ENCODE measurements around the gene DRG2. TPM values are rescaled to one million over a fixed set of nuclear protein-coding genes. Genes with fewer than 3 reads are reported as not detected.

DRG2 gene
- total RNA-seq, 1 experiment from 2014 or later = 47.9 TPM

- H3K36me3 ChIP-seq (ENCODE audit: control insufficient read depth, insufficient read depth, low read length) = no peaks in the 10 kb centered on the region
- intact Hi-C loops (cut with micrococcal nuclease; ENCODE audit: unreplicated experiment) = no loop called here
- H3K4me3 Mint-ChIP-seq (ENCODE audit: unreplicated experiment) = no peak overlapping the region
Measured at GRCh38 chr17:18111330-18111971, 23.7 kb downstream of the DRG2 start.

DNA sequence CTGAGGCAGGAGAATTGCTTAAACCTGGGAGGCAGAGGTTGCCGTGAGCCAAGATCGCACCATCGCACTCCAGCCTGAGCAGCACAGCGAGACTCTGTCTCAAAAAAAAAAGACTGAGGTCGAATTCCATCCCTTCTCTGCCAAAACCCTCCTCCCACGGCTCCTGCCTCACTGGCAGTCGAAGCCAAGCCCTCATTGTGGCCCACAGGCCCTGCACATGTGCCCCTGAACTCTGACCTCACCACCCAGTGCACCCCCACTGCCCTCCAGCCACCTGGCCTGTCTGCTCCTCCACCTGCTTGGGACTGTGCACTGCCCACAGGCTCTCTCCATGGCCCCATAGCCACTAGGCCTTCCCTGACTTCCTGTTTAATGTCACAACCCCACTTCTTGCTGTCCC lies 27.8 kb downstream of the DRG2 start:
- BruUV-seq (replicated peaks) = no TSS peak
- ChIA-PET CTCF (no interaction called here), POLR2A (no interaction called here)
- Mint-ChIP-seq H3K27ac (ENCODE audit: unreplicated experiment) (no peak overlapping the region), H3K36me3 (ENCODE audit: insufficient read depth, unreplicated experiment) (peaks cover 1% of the 10 kb centered on the region), H3K9me3 (ENCODE audit: unreplicated experiment) (no peaks in the 10 kb centered on the region), H3K4me3 (ENCODE audit: unreplicated experiment) (no peak overlapping the region), H3K27me3 (ENCODE audit: insufficient read depth, unreplicated experiment) (no peaks in the 10 kb centered on the region), H3K4me1 (ENCODE audit: low read depth, unreplicated experiment) (no peaks in the 10 kb centered on the region)
- Histone ChIP-seq H3K4me1 (no peaks in the 10 kb centered on the region), H3K27me3 (replicated peaks; ENCODE audit: control insufficient read depth, insufficient read depth, low read length) (no peaks in the 10 kb centered on the region), H3K36me3 (ENCODE audit: control insufficient read depth, insufficient read depth, low read length) (no peaks in the 10 kb centered on the region), H3K4me3 (ENCODE audit: low read depth, low read length) (no peak overlapping the region), H3K9me3 (peaks cover 9% of the 10 kb centered on the region; the same call in 1 of the 2 replicates)
- intact Hi-C loops (cut with micrococcal nuclease; ENCODE audit: unreplicated experiment) = no loop called here
- TF ChIP-seq CTCF (IDR thresholded peaks at IDR 0.05; ENCODE audit: insufficient read depth in 1 of 2, low read depth in 1 of 2, low read length in 1 of 2, severe bottlenecking in 1 of 2, unreplicated experiment in 1 of 2) = no peak
- DNase-seq = no peak

More at GRCh38 chr17:18111330-18111971, 23.7 kb downstream of the DRG2 start:
- ChIA-PET POLR2A (no interaction called here), CTCF (no interaction called here)
- Mint-ChIP-seq H3K4me1 (ENCODE audit: low read depth, unreplicated experiment) (no peaks in the 10 kb centered on the region), H3K9me3 (ENCODE audit: unreplicated experiment) (no peaks in the 10 kb centered on the region), H3K27ac (ENCODE audit: unreplicated experiment) (no peak overlapping the region), H3K27me3 (ENCODE audit: insufficient read depth, unreplicated experiment) (no peaks in the 10 kb centered on the region), H3K36me3 (ENCODE audit: insufficient read depth, unreplicated experiment) (peaks cover 29% of the 10 kb centered on the region)
- no peak for TF ChIP-seq CTCF (IDR thresholded peaks at IDR 0.05; ENCODE audit: insufficient read depth in 1 of 2, low read depth in 1 of 2, low read length in 1 of 2, severe bottlenecking in 1 of 2, unreplicated experiment in 1 of 2)
- no peak for DNase-seq
- Histone ChIP-seq H3K27me3 (replicated peaks; ENCODE audit: control insufficient read depth, insufficient read depth, low read length) (no peaks in the 10 kb centered on the region), H3K4me3 (ENCODE audit: low read depth, low read length) (no peak overlapping the region), H3K9me3 (no peaks in the 10 kb centered on the region), H3K4me1 (no peaks in the 10 kb centered on the region)
- no TSS peak for BruUV-seq (replicated peaks)

- no peak for DNase-seq
- Mint-ChIP-seq H3K36me3 (ENCODE audit: insufficient read depth, unreplicated experiment) (no peaks in the 10 kb centered on the region), H3K4me1 (ENCODE audit: low read depth, unreplicated experiment) (no peaks in the 10 kb centered on the region), H3K27ac (ENCODE audit: unreplicated experiment) (no peak overlapping the region), H3K27me3 (ENCODE audit: insufficient read depth, unreplicated experiment) (no peaks in the 10 kb centered on the region), H3K4me3 (ENCODE audit: unreplicated experiment) (no peak overlapping the region), H3K9me3 (ENCODE audit: unreplicated experiment) (no peaks in the 10 kb centered on the region)
- peaks cover 9% of the 10 kb centered on the region; the same call in 1 of the 2 replicates for H3K9me3 ChIP-seq
- intact Hi-C loops (cut with micrococcal nuclease; ENCODE audit: unreplicated experiment) = no loop called here
- H3K4me3 ChIP-seq (ENCODE audit: low read depth, low read length) = no peak overlapping the region
- TF ChIP-seq CTCF (IDR thresholded peaks at IDR 0.05; ENCODE audit: insufficient read depth in 1 of 2, low read depth in 1 of 2, low read length in 1 of 2, severe bottlenecking in 1 of 2, unreplicated experiment in 1 of 2) = no peak
- ChIA-PET POLR2A (no interaction called here), CTCF (no interaction called here)
- no TSS peak for BruUV-seq (replicated peaks)
- H3K4me1 ChIP-seq = no peaks in the 10 kb centered on the region
- H3K27me3 ChIP-seq (replicated peaks; ENCODE audit: control insufficient read depth, insufficient read depth, low read length) = no peaks in the 10 kb centered on the region
- no peaks in the 10 kb centered on the region for H3K36me3 ChIP-seq (ENCODE audit: control insufficient read depth, insufficient read depth, low read length)
Measured at GRCh38 chr17:18116078-18116477, 28.3 kb downstream of the DRG2 start.

All from Caco-2 (cell line).